Measurements from ENCODE around the gene TMEM51.
"Not testable (repeated sequence)": the region's sequence is repeated elsewhere in the genome, so short reads cannot be mapped to it uniquely, and the experiment has no call there.

TMEM51 gene

DNA sequence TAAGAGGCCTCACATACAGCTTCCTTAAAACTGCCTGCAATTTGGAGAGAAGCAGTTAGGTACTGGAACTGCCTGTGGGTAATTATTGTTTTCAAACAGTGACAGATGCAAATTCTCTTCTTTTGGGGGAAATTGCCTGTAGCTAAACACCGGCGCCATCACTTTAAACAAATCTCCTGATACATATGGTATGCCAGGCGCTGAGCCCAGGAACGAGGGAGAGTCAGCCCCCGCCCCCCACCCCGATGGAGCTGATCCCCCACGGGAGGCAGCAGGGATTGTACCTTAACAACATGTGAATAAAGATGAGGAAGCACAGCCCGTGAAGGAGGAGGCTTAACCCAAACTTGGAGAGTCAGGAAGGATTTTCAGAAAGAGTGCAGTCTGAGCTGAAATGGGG lies 7.1 kb downstream of the TMEM51 start:
- Histone ChIP-seq H3K4me3 (ENCODE audit: low read length) (no peak overlapping the region), H3K9ac (ENCODE audit: low read length) (no peak overlapping the region), H3K27me3 (ENCODE audit: control insufficient read depth, insufficient read depth, low read length) (no peaks in the 10 kb centered on the region), H3K27ac (ENCODE audit: low read depth, low read length) (no peak overlapping the region), H3K4me1 (ENCODE audit: control insufficient read depth, insufficient read depth, low read length) (peaks cover 30% of the 10 kb centered on the region), H3K36me3 (ENCODE audit: control insufficient read depth, insufficient read depth, low read length) (no peaks in the 10 kb centered on the region)

DNA sequence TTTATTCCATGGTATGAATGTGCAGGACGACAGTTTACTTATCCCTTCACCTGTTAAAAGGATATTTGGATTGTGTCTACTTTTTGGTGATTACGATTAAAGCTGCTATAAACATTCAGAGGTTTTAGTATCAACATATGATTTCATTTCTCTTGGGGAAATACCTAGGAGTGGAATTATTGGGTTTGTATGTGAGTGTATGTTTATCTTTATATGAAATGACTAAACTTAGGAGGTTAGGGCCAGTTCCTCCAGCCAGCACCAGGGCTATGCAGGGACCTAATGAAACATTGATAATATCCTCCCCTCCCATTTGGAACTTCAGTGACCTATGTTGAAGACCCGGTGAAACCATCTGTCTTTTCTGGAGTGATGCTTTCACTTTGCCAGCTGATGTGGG lies 13.8 kb downstream of the TMEM51 start:
- no peak overlapping the region for H3K4me3 ChIP-seq (ENCODE audit: low read length)
- no peak overlapping the region for H3K9ac ChIP-seq (ENCODE audit: low read length)
- no peak overlapping the region for H3K27ac ChIP-seq (ENCODE audit: low read depth, low read length)
- no peaks in the 10 kb centered on the region for H3K4me1 ChIP-seq (ENCODE audit: control insufficient read depth, insufficient read depth, low read length)
- H3K27me3 ChIP-seq (ENCODE audit: control insufficient read depth, insufficient read depth, low read length): no peaks in the 10 kb centered on the region
- H3K36me3 ChIP-seq (ENCODE audit: control insufficient read depth, insufficient read depth, low read length): no peaks in the 10 kb centered on the region

DNA sequence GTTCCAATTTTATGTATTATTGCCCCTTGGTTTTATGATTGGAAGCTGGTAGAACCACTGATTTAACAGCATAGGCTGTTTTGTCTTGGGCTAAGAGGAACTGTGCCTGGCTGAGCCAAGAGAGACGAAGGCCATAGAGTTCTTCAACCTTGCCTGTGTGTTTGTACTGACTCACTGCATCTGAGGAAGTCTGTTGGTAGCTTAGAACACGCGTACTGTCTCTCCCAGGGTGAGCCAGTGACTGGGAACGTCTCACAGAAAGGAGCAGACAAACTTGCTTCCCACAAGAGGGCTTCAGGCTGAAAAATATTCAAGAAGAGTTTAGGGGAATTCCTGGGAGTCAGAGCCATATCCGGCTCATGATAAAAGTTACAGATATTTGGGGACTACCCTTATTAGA lies 14.9 kb downstream of the TMEM51 start:
- no peak overlapping the region for H3K27ac ChIP-seq (ENCODE audit: low read depth, low read length)
- no peak overlapping the region for H3K4me3 ChIP-seq (ENCODE audit: low read length)
- H3K9ac ChIP-seq (ENCODE audit: low read length): no peak overlapping the region
- no peaks in the 10 kb centered on the region for H3K36me3 ChIP-seq (ENCODE audit: control insufficient read depth, insufficient read depth, low read length)
- H3K4me1 ChIP-seq (ENCODE audit: control insufficient read depth, insufficient read depth, low read length): no peaks in the 10 kb centered on the region
- no peaks in the 10 kb centered on the region for H3K27me3 ChIP-seq (ENCODE audit: control insufficient read depth, insufficient read depth, low read length)

DNA sequence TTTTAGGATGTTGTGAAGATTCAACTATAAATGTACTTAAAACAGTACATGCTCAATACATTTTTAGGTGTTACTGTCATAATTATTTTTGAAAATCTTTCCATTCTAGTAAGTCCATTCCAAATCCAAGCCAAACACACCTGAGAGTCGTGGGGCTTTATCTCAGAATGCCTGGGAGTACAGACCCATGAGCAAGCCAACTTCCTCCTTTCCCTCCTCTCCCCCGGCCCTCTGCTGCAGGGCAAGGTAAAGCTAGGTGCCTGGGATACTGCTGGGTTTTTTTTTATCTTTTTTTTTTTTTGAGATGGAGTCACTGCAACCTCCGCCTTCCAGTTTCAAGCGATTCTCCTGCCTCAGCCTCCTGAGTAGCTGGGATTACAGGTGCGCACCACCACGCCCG lies 16.5 kb downstream of the TMEM51 start:
- peaks cover 6% of the 10 kb centered on the region for H3K4me1 ChIP-seq (ENCODE audit: control insufficient read depth, insufficient read depth, low read length)

DNA sequence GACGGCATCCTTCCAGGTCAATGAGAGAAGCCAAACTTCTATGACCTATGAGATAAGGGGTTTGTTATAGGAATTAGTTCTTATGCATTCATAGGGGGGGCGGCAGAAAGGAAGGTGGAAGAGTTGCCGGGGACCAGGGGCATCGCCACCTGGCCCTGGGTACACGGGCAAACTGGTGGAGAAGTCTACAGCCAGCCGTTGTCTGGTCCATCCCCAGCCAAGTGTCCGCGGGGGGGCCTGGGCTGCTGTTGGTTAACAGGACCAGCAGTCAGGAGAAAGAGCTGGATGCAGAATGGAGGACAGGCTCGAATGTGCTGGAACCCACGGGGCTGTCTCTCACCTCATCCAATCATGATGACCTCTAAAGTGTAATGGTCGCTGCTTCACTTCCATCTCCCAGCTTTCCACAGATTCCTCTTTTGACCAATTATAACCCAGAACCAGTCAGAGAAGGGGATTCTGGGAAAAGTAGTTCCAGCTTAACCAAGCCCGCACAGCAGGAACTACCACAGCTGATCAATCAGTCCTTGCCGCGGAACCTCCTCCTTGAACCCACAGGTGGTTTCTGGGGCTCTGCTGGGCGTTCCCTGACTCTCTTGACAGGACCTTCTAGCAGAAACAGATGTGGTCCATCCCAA lies 17.8 kb downstream of the TMEM51 start:
- H3K4me1 ChIP-seq (ENCODE audit: control insufficient read depth, insufficient read depth, low read length): peaks cover 6% of the 10 kb centered on the region
- no peaks in the 10 kb centered on the region for H3K27me3 ChIP-seq (ENCODE audit: control insufficient read depth, insufficient read depth, low read length)
- H3K4me3 ChIP-seq (ENCODE audit: low read length): no peak overlapping the region
- H3K9ac ChIP-seq (ENCODE audit: low read length): no peak overlapping the region
- no peak overlapping the region for H3K27ac ChIP-seq (ENCODE audit: low read depth, low read length)
- H3K36me3 ChIP-seq (ENCODE audit: control insufficient read depth, insufficient read depth, low read length): no peaks in the 10 kb centered on the region

More for the DNA sequence above, 16.5 kb downstream of the TMEM51 start:
- no peak overlapping the region for H3K4me3 ChIP-seq (ENCODE audit: low read length)
- H3K36me3 ChIP-seq (ENCODE audit: control insufficient read depth, insufficient read depth, low read length): no peaks in the 10 kb centered on the region
- no peak overlapping the region for H3K27ac ChIP-seq (ENCODE audit: low read depth, low read length)
- no peaks in the 10 kb centered on the region for H3K27me3 ChIP-seq (ENCODE audit: control insufficient read depth, insufficient read depth, low read length)
- H3K9ac ChIP-seq (ENCODE audit: low read length): no peak overlapping the region

DNA sequence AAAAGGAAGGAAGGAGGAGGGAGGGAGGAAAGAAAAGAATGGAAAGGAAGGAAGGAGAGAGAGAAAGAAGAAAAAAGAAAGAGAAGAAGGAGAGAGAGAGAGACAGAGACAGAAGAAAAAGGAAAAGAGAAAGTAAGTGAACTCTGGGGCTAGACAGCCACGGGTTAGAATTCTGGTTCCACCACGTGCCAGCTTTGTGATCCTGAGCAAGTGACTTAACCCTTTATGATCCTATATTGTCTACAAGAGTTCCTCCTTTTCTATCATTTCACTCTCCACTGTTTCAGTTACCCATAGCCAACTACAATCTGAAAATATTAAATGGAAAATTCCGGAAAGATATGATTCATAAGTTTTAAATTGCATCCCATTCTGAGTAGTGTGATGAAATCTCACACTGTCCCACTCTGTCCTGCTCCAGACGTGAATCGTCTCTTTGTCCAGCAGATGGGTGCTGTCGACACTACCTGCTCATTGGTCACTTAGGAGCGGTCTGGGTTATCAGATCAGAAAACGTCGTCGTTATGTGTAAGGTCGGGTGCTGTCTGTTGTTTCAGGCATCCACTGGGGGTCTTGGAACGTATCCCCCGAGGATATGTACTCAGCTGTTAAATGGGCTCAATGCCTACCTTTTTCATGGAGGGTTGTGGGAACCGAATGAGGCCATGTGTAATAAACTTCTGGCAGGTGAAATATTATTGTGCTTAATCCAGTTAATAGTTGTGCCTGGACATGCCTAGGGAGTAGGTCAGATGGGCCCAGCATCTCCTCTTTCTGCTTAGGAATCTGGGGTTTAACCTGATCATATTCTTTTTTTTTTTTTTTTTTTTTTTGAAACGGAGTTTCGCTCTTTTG lies 19.1 kb downstream of the TMEM51 start:
- H3K27me3 ChIP-seq (ENCODE audit: control insufficient read depth, insufficient read depth, low read length): no peaks in the 10 kb centered on the region
- H3K9ac ChIP-seq (ENCODE audit: low read length): no peak overlapping the region
- no peak overlapping the region for H3K4me3 ChIP-seq (ENCODE audit: low read length)
- peaks cover 6% of the 10 kb centered on the region for H3K4me1 ChIP-seq (ENCODE audit: control insufficient read depth, insufficient read depth, low read length)
- no peaks in the 10 kb centered on the region for H3K36me3 ChIP-seq (ENCODE audit: control insufficient read depth, insufficient read depth, low read length)
- no peak overlapping the region for H3K27ac ChIP-seq (ENCODE audit: low read depth, low read length)

DNA sequence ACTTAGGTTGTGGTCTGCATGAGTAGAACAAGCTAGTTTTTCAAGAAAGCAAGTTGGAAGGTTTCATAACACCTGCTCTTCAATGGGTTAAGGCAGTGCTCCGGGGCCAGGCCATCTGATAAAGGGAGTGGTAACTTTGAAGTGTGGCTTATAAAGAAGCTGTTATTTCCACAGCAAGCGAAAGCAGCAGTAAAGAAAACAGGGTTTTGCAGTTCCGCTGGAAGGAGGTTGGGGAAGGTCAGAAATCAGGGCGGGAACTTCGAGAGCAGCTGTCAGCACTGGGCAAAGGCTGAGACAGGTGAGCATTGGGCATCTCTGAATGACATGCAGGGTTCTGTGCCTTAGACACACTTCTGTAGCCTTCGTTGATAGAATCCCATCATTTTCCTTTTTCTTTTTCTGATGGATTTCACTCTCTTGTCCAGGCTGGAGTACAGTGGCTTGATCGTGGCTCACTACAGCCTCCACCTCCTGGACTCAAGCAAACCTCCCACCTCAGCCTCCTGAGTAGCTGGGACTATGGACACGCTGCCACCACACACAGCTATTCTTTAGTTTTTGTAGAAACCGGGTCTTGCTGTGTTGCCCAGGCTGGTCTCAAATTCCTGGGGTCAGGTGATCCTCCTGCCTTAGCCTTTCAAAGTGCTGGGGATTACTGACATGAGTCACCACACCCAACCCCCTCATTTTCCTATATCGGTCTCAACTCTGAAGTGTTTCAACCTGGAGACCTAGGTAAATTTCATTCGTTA lies 20.5 kb downstream of the TMEM51 start:
- Histone ChIP-seq H3K36me3 (ENCODE audit: control insufficient read depth, insufficient read depth, low read length) (no peaks in the 10 kb centered on the region), H3K27me3 (ENCODE audit: control insufficient read depth, insufficient read depth, low read length) (no peaks in the 10 kb centered on the region), H3K4me3 (ENCODE audit: low read length) (no peak overlapping the region), H3K4me1 (ENCODE audit: control insufficient read depth, insufficient read depth, low read length) (peaks cover 11% of the 10 kb centered on the region), H3K9ac (ENCODE audit: low read length) (no peak overlapping the region), H3K27ac (ENCODE audit: low read depth, low read length) (no peak overlapping the region)

DNA sequence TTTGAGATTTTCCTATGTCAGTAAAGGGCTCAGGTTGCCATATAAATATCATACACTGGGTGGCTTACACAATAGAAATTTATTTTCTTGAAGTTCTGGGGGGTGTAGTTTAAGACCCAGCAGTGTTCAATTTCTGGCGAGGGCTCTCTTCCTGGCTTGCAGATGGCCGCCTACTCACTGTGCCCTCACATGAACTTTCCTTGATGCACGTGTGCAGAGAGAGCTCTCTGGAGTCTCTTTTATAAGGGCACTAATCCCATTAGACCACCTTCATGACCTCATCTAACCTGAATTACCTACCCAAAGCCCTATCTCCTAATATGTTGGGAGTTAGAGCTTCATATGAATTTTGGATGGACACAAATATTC lies 21.1 kb downstream of the TMEM51 start:
- Histone ChIP-seq H3K27me3 (ENCODE audit: control insufficient read depth, insufficient read depth, low read length) (no peaks in the 10 kb centered on the region), H3K4me3 (ENCODE audit: low read length) (no peak overlapping the region), H3K4me1 (ENCODE audit: control insufficient read depth, insufficient read depth, low read length) (peaks cover 11% of the 10 kb centered on the region), H3K36me3 (ENCODE audit: control insufficient read depth, insufficient read depth, low read length) (no peaks in the 10 kb centered on the region), H3K9ac (ENCODE audit: low read length) (no peak overlapping the region), H3K27ac (ENCODE audit: low read depth, low read length) (no peak overlapping the region)

DNA sequence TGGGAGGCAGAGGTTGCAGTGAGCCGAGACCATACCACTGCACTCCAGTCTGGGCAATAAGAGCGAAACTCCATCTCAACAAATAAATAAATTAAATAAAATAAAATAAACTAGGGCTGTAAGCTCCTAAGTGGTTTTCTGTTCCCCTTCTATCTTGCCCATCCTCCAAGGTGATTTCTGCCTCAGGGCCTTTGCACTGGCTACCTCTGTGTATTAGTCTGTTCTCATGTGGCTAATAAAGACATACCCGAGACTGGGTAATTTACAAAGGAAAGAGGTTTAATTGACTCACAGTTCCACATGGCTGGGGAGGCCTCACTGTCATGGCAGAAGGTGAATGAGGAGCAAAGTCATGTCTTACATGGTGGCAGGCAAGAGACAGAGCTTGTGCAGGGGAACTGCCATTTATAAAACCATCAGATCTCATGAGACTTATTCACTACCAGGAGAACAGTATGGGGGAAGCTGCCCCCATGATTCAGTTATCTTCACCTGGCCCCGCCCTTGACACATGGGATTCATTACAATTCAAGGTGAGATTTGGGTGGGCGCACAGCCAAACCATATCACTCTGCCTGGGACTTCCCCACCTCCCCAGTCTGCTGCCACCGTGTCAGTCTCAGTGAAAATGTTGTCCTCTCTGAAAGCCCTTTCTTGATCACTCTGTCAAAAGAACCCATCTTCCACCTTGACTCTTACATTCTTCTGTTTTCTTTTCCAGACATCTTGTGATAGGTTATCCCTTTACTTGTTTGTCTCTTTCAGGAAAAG lies 22.0 kb downstream of the TMEM51 start:
- peaks cover 11% of the 10 kb centered on the region for H3K4me1 ChIP-seq (ENCODE audit: control insufficient read depth, insufficient read depth, low read length)
- not testable (repeated sequence) for H3K27ac ChIP-seq (ENCODE audit: low read depth, low read length); H3K9ac ChIP-seq (ENCODE audit: low read length); H3K27me3 ChIP-seq (ENCODE audit: control insufficient read depth, insufficient read depth, low read length); H3K36me3 ChIP-seq (ENCODE audit: control insufficient read depth, insufficient read depth, low read length); H3K4me3 ChIP-seq (ENCODE audit: low read length)

DNA sequence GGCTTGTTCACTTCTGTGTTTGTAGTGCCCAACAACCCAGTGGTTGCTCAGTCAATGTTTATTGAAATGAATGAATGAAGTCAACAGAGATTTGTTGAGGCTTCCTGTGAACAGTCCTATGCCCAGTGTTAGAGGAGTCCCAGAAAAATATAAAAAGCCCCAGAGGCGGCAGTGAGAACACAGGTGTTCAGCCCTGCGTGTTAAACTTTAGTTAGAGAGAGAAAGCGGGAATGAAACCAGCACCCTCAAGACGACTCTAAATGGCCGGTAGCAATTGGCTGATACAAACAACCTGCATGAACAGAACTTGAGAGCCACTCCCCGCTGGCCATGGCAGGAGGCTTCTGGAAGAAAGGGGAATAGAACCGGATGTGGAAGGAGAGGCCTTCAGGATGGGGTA lies 22.6 kb downstream of the TMEM51 start:
- Histone ChIP-seq H3K4me1 (ENCODE audit: control insufficient read depth, insufficient read depth, low read length) (peaks cover 11% of the 10 kb centered on the region), H3K27me3 (ENCODE audit: control insufficient read depth, insufficient read depth, low read length) (no peaks in the 10 kb centered on the region), H3K4me3 (ENCODE audit: low read length) (no peak overlapping the region), H3K9ac (ENCODE audit: low read length) (no peak overlapping the region), H3K27ac (ENCODE audit: low read depth, low read length) (no peak overlapping the region), H3K36me3 (ENCODE audit: control insufficient read depth, insufficient read depth, low read length) (no peaks in the 10 kb centered on the region)

DNA sequence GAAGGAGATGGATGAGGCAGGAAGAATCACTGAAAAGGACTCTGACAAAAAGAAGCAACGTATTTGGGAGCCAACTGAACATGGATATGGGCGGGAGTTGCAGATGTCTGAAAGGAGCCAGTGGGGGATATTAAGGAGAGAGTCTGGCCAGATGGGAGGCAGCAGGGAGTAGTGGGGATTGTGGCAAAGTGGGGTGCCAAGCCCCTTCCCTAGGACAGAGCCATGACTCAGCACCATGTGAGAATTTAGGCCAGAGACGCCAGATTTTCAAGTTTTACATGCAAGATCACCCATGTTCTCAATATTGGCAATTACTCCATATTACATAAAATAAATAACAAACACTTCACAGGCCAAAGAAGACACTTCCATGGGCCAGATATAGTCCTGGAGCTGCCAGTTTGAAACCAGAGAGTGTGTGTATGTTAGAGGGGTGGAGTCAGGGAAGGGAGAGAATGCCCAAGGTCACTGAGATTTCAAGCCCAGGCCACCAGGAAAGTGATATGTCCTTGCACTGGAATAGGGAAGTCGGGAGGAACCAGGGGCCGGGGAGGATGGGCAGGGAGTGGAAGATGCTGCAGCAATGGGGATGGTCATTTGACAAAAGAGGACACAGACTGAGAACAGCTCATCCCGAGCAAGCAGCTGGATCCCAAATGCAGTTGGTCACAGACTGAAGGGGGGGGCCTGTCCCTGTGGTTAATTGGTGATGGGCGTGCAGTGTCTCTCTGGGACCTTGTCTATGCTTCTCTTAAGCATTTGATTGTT lies 23.5 kb downstream of the TMEM51 start:
- H3K4me3 ChIP-seq (ENCODE audit: low read length): no peak overlapping the region
- no peak overlapping the region for H3K27ac ChIP-seq (ENCODE audit: low read depth, low read length)
- no peaks in the 10 kb centered on the region for H3K27me3 ChIP-seq (ENCODE audit: control insufficient read depth, insufficient read depth, low read length)
- H3K4me1 ChIP-seq (ENCODE audit: control insufficient read depth, insufficient read depth, low read length): peaks cover 11% of the 10 kb centered on the region
- H3K9ac ChIP-seq (ENCODE audit: low read length): no peak overlapping the region
- H3K36me3 ChIP-seq (ENCODE audit: control insufficient read depth, insufficient read depth, low read length): no peaks in the 10 kb centered on the region
